ENCODE data around the gene ADAM17.

The ADAM17 gene

GRCh38 chr2:9574331-9574730 lies 18.7 kb upstream of the ADAM17 start:
- H3K9ac ChIP-seq (ENCODE audit: low read depth, low read length, poor library complexity) = no peak overlapping the region
- no peak overlapping the region for H2BK120ac ChIP-seq (ENCODE audit: low read depth, low read length)
- H2BK15ac ChIP-seq (ENCODE audit: low read length) = no peak overlapping the region
- H2BK12ac ChIP-seq (ENCODE audit: low read length) = no peak overlapping the region
- H3K27ac ChIP-seq (replicated peaks; ENCODE audit: low read length) = no peak overlapping the region
- no CpG with 5 or more reads among the region's 2 CpGs for WGBS, 2 donors (ENCODE audit: extremely low coverage in 2 of 2, insufficient read length in 2 of 2, insufficient replicate concordance in 1 of 2)
- H3K4ac ChIP-seq (ENCODE audit: low read length) = no peak overlapping the region
- H3K4me2 ChIP-seq (ENCODE audit: insufficient read depth, low read length, poor library complexity, severe bottlenecking) = no peak overlapping the region
- no peak overlapping the region for H3K14ac ChIP-seq (ENCODE audit: low read length)
- no peak overlapping the region for H2AK5ac ChIP-seq (ENCODE audit: low read depth, low read length)
- no peak overlapping the region for H2BK5ac ChIP-seq (ENCODE audit: low read length)
- H3K79me1 ChIP-seq (ENCODE audit: low read depth, low read length) = no peaks in the 10 kb centered on the region
- H4K91ac ChIP-seq (ENCODE audit: low read depth, low read length, poor library complexity) = no peak overlapping the region
- H3K4me1 ChIP-seq (ENCODE audit: control insufficient read depth in 2 of 2, insufficient read depth in 1 of 2, low read depth in 1 of 2, low read length in 2 of 2) = peaks cover 0 to 2% of the 10 kb centered on the region in 2 donors
- no peak overlapping the region for H2AFZ ChIP-seq (ENCODE audit: low read length)
- no peak overlapping the region for H3K18ac ChIP-seq (ENCODE audit: low read length)
- no peak for DNase-seq (ENCODE audit: low spot score)
- H3K9me3 ChIP-seq (replicated peaks in 1 of 2; ENCODE audit: control insufficient read depth in 2 of 2, insufficient read depth in 1 of 2, low read depth in 1 of 2, low read length in 2 of 2) = no peaks in the 10 kb centered on the region
- no peak overlapping the region for H4K8ac ChIP-seq (ENCODE audit: low read depth, low read length)
- H3K27me3 ChIP-seq (ENCODE audit: control insufficient read depth in 3 of 3, insufficient read depth in 3 of 3, low read depth in 1 of 3, low read length in 3 of 3) = no peaks in the 10 kb centered on the region
- no peak overlapping the region for H3K23ac ChIP-seq (ENCODE audit: low read depth, low read length, poor library complexity)
- H3K4me3 ChIP-seq (ENCODE audit: low read length in 2 of 2) = no peak overlapping the region
- H3K36me3 ChIP-seq (replicated peaks in 1 of 2; ENCODE audit: control insufficient read depth in 2 of 2, insufficient read depth in 2 of 2, low read length in 2 of 2) = no peaks in the 10 kb centered on the region

GRCh38 chr2:9573840-9574239 lies 18.2 kb upstream of the ADAM17 start:
- Histone ChIP-seq H2AFZ (ENCODE audit: low read length) (no peak overlapping the region), H3K4me1 (ENCODE audit: control insufficient read depth in 2 of 2, insufficient read depth in 1 of 2, low read depth in 1 of 2, low read length in 2 of 2) (peaks cover 0 to 2% of the 10 kb centered on the region in 2 donors), H3K9ac (ENCODE audit: low read depth, low read length, poor library complexity) (no peak overlapping the region), H3K27me3 (ENCODE audit: control insufficient read depth in 3 of 3, insufficient read depth in 3 of 3, low read depth in 1 of 3, low read length in 3 of 3) (no peaks in the 10 kb centered on the region), H2BK12ac (ENCODE audit: low read length) (no peak overlapping the region), H3K27ac (replicated peaks; ENCODE audit: low read length) (no peak overlapping the region), H3K36me3 (replicated peaks in 1 of 2; ENCODE audit: control insufficient read depth in 2 of 2, insufficient read depth in 2 of 2, low read length in 2 of 2) (no peaks in the 10 kb centered on the region), H4K91ac (ENCODE audit: low read depth, low read length, poor library complexity) (no peak overlapping the region), H4K8ac (ENCODE audit: low read depth, low read length) (no peak overlapping the region), H3K4ac (ENCODE audit: low read length) (no peak overlapping the region), H3K79me1 (ENCODE audit: low read depth, low read length) (no peaks in the 10 kb centered on the region), H2BK15ac (ENCODE audit: low read length) (no peak overlapping the region), H3K23ac (ENCODE audit: low read depth, low read length, poor library complexity) (no peak overlapping the region), H2AK5ac (ENCODE audit: low read depth, low read length) (no peak overlapping the region), H3K4me3 (ENCODE audit: low read length in 2 of 2) (no peak overlapping the region), H2BK120ac (ENCODE audit: low read depth, low read length) (no peak overlapping the region), H3K14ac (ENCODE audit: low read length) (no peak overlapping the region), H3K4me2 (ENCODE audit: insufficient read depth, low read length, poor library complexity, severe bottlenecking) (no peak overlapping the region), H2BK5ac (ENCODE audit: low read length) (no peak overlapping the region), H3K18ac (ENCODE audit: low read length) (no peak overlapping the region), H3K9me3 (replicated peaks in 1 of 2; ENCODE audit: control insufficient read depth in 2 of 2, insufficient read depth in 1 of 2, low read depth in 1 of 2, low read length in 2 of 2) (no peaks in the 10 kb centered on the region)
- no CpG with 5 or more reads among the region's 4 CpGs for WGBS, 2 donors (ENCODE audit: extremely low coverage in 2 of 2, insufficient read length in 2 of 2, insufficient replicate concordance in 1 of 2)
- no peak for DNase-seq (ENCODE audit: low spot score)

GRCh38 chr2:9573013-9573720 lies 17.5 kb upstream of the ADAM17 start:
- no CpG with 5 or more reads among the region's 1 CpG for WGBS, 2 donors (ENCODE audit: extremely low coverage in 2 of 2, insufficient read length in 2 of 2, insufficient replicate concordance in 1 of 2)
- Histone ChIP-seq H2AFZ (ENCODE audit: low read length) (no peak overlapping the region), H4K91ac (ENCODE audit: low read depth, low read length, poor library complexity) (no peak overlapping the region), H3K27me3 (ENCODE audit: control insufficient read depth in 3 of 3, insufficient read depth in 3 of 3, low read depth in 1 of 3, low read length in 3 of 3) (no peaks in the 10 kb centered on the region), H3K79me1 (ENCODE audit: low read depth, low read length) (no peaks in the 10 kb centered on the region), H3K27ac (replicated peaks; ENCODE audit: low read length) (no peak overlapping the region), H3K14ac (ENCODE audit: low read length) (no peak overlapping the region), H2BK15ac (ENCODE audit: low read length) (no peak overlapping the region), H3K4me2 (ENCODE audit: insufficient read depth, low read length, poor library complexity, severe bottlenecking) (no peak overlapping the region), H2BK5ac (ENCODE audit: low read length) (no peak overlapping the region), H3K4me1 (ENCODE audit: control insufficient read depth in 2 of 2, insufficient read depth in 1 of 2, low read depth in 1 of 2, low read length in 2 of 2) (peaks cover 0 to 2% of the 10 kb centered on the region in 2 donors), H3K18ac (ENCODE audit: low read length) (no peak overlapping the region), H3K9ac (ENCODE audit: low read depth, low read length, poor library complexity) (no peak overlapping the region), H3K9me3 (replicated peaks in 1 of 2; ENCODE audit: control insufficient read depth in 2 of 2, insufficient read depth in 1 of 2, low read depth in 1 of 2, low read length in 2 of 2) (no peaks in the 10 kb centered on the region), H3K36me3 (replicated peaks in 1 of 2; ENCODE audit: control insufficient read depth in 2 of 2, insufficient read depth in 2 of 2, low read length in 2 of 2) (no peaks in the 10 kb centered on the region), H2BK12ac (ENCODE audit: low read length) (no peak overlapping the region), H2AK5ac (ENCODE audit: low read depth, low read length) (no peak overlapping the region), H3K4me3 (ENCODE audit: low read length in 2 of 2) (no peak overlapping the region), H3K4ac (ENCODE audit: low read length) (no peak overlapping the region), H3K23ac (ENCODE audit: low read depth, low read length, poor library complexity) (no peak overlapping the region), H4K8ac (ENCODE audit: low read depth, low read length) (no peak overlapping the region), H2BK120ac (ENCODE audit: low read depth, low read length) (no peak overlapping the region)
- no peak for DNase-seq (ENCODE audit: low spot score)

- WGBS, 2 donors (ENCODE audit: extremely low coverage in 2 of 2, insufficient read length in 2 of 2, insufficient replicate concordance in 1 of 2) = no CpG with 5 or more reads among the region's 4 CpGs
- Histone ChIP-seq H3K27me3 (ENCODE audit: control insufficient read depth in 3 of 3, insufficient read depth in 3 of 3, low read depth in 1 of 3, low read length in 3 of 3) (no peaks in the 10 kb centered on the region), H3K9ac (ENCODE audit: low read depth, low read length, poor library complexity) (no peak overlapping the region), H3K23ac (ENCODE audit: low read depth, low read length, poor library complexity) (no peak overlapping the region), H3K14ac (ENCODE audit: low read length) (no peak overlapping the region), H3K18ac (ENCODE audit: low read length) (no peak overlapping the region), H3K4ac (ENCODE audit: low read length) (no peak overlapping the region), H2AFZ (ENCODE audit: low read length) (no peak overlapping the region), H3K4me3 (ENCODE audit: low read length in 2 of 2) (no peak overlapping the region), H2BK12ac (ENCODE audit: low read length) (no peak overlapping the region), H4K8ac (ENCODE audit: low read depth, low read length) (no peak overlapping the region), H3K4me1 (ENCODE audit: control insufficient read depth in 2 of 2, insufficient read depth in 1 of 2, low read depth in 1 of 2, low read length in 2 of 2) (peaks cover 0 to 2% of the 10 kb centered on the region in 2 donors), H3K79me1 (ENCODE audit: low read depth, low read length) (no peaks in the 10 kb centered on the region), H3K36me3 (replicated peaks in 1 of 2; ENCODE audit: control insufficient read depth in 2 of 2, insufficient read depth in 2 of 2, low read length in 2 of 2) (no peaks in the 10 kb centered on the region), H3K27ac (replicated peaks; ENCODE audit: low read length) (no peak overlapping the region), H2AK5ac (ENCODE audit: low read depth, low read length) (no peak overlapping the region), H2BK5ac (ENCODE audit: low read length) (no peak overlapping the region), H2BK15ac (ENCODE audit: low read length) (no peak overlapping the region), H3K9me3 (replicated peaks in 1 of 2; ENCODE audit: control insufficient read depth in 2 of 2, insufficient read depth in 1 of 2, low read depth in 1 of 2, low read length in 2 of 2) (no peaks in the 10 kb centered on the region), H4K91ac (ENCODE audit: low read depth, low read length, poor library complexity) (no peak overlapping the region), H2BK120ac (ENCODE audit: low read depth, low read length) (no peak overlapping the region), H3K4me2 (ENCODE audit: insufficient read depth, low read length, poor library complexity, severe bottlenecking) (no peak overlapping the region)
- no peak for DNase-seq (ENCODE audit: low spot score)
Measured at GRCh38 chr2:9570182-9571060, 14.8 kb upstream of the ADAM17 start.

Measured in neuronal stem cell (in vitro differentiated cells).